ENCODE data around the gene ERFE. TPM values are rescaled to one million over a fixed set of nuclear protein-coding genes. Genes with fewer than 3 reads are reported as not detected.

The ERFE gene
- polyA plus RNA-seq, 1 experiment, result 2.9 TPM

DNA sequence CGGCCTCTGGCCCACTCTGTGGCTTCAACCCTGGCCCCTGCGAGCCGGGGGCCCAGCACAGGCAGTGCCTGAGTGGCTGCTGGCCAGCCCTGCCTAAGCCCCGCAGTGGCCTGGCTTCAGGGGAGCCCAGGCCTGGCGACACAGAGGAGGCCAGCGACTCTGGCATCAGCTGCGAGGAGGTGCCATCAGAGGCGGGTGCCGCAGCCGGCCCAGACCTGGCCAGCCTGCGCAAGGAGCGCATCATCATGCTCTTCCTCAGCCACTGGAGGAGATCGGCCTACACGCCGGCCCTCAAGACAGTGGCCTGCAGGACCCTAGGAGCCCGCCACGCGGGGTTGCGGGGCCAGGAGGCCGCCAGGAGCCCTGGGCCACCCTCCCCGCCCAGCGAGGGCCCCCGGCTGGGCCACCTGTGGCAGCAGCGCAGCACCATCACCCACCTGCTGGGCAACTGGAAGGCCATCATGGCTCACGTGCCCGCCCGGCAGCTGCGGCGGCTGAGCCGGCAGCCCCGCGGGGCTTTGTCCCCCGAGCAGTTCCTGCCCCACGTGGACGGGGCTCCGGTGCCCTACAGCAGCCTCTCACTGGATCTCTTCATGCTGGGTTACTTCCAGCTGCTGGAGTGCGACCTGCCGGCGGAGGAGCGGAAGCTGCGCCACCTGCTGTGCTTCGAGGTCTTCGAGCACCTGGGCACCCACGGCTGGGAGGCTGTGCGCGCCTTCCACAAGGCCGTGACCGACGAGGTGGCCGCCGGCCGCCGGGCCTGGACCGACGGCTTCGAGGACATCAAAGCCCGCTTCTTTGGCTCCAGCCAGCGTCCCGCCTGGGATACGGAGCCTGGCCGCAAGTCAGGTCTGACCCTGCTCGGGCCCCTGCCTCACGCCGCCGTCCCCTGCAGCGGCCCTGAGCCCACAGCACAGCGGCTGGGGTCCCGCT is 27.8 kb upstream of the ERFE start:
- DNase-seq (ENCODE audit: low read depth), result no peak
- TF ChIP-seq CTCF (IDR thresholded peaks at IDR 0.05; ENCODE audit: insufficient read depth, low read depth, low read length), result no peak
- H3K4me3 ChIP-seq (ENCODE audit: low read depth, low read length), result no peak overlapping the region
- ChIA-PET POLR2A (no interaction called here), CTCF (no interaction called here)
- H3K36me3 ChIP-seq (ENCODE audit: control insufficient read depth, insufficient read depth, low read length), result no peaks in the 10 kb centered on the region
- no peaks in the 10 kb centered on the region for H3K27me3 ChIP-seq (ENCODE audit: control insufficient read depth, insufficient read depth, low read length)

- POLR2A ChIA-PET, result no interaction called here
- Histone ChIP-seq H3K4me3 (ENCODE audit: low read depth, low read length) (no peak overlapping the region), H3K36me3 (ENCODE audit: control insufficient read depth, insufficient read depth, low read length) (no peaks in the 10 kb centered on the region), H3K27me3 (ENCODE audit: control insufficient read depth, insufficient read depth, low read length) (no peaks in the 10 kb centered on the region)
- CTCF ChIA-PET, result no interaction called here
- TF ChIP-seq CTCF (IDR thresholded peaks at IDR 0.05; ENCODE audit: insufficient read depth, low read depth, low read length), result no peak
- DNase-seq (ENCODE audit: low read depth), result no peak
Measured at GRCh38 chr2:238131761-238132462, 26.9 kb upstream of the ERFE start.

GRCh38 chr2:238132463-238133450 is 26.0 kb upstream of the ERFE start:
- DNase-seq (ENCODE audit: low read depth), result no peak
- no peaks in the 10 kb centered on the region for H3K27me3 ChIP-seq (ENCODE audit: control insufficient read depth, insufficient read depth, low read length)
- no peaks in the 10 kb centered on the region for H3K36me3 ChIP-seq (ENCODE audit: control insufficient read depth, insufficient read depth, low read length)
- H3K4me3 ChIP-seq (ENCODE audit: low read depth, low read length), result no peak overlapping the region
- no peak for TF ChIP-seq CTCF (IDR thresholded peaks at IDR 0.05; ENCODE audit: insufficient read depth, low read depth, low read length)
- ChIA-PET CTCF (interaction anchor here (0.5 to 0.6 kb wide), 2 partner anchors 11 to 110 kb away, joined by 3 read pairs; no protein-coding TSS in a partner anchor), POLR2A (no interaction called here)

DNA sequence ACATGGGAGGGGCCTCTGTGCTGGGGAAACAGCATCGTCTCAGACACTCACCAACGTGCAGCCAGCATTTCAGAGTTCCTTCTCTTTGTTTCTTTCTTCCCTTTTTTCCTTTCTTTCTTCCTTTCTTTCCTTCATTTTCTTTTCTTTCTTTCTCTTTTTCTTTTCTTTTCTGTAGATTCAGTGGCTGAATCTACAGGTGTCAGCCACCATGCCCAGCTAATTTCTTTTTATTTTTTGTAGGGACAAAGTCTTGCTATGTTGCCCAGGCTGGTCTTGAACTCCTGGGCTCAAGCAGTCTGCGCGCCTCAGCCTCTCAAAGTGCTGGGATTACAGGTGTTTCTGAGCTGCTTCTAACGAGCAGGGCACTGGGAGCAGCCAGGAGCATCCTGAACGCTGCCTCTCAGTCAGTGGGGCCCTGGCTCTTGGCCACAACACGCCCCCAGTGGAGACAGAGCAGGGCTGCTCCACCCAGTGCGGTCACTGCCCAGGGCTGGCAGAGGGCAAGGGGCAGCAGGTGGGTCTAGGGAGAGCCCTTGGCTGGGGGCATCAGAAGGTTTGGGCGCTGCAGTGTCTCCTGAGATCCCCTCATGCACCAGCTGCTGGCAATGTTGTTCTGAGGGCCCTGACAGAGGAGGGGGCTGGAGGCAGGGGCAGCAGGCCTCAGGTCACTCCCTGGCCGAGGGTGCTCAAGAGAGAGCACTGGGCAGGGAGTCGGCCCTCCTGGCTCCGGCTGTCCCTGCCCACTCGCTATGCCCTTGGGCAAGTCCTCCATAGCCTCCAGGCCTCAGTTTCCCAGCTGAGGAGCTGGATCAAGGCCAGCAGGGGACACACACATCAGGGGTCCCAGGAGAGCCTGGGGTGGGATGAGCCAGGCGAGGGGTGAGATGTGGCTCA is 25.0 kb upstream of the ERFE start:
- no peak overlapping the region for H3K4me3 ChIP-seq (ENCODE audit: low read depth, low read length)
- DNase-seq (ENCODE audit: low read depth), result no peak
- 0 out of 2 replicates have a peak, but pooled peaks have one; percentile 2 for TF ChIP-seq CTCF (IDR thresholded peaks at IDR 0.05; ENCODE audit: insufficient read depth, low read depth, low read length)
- ChIA-PET CTCF (interaction anchor here (0.6 to 1.3 kb wide), 2 partner anchors 8 to 10 kb away, joined by 3 to 4 read pairs; no protein-coding TSS in a partner anchor), POLR2A (no interaction called here)
- no peaks in the 10 kb centered on the region for H3K27me3 ChIP-seq (ENCODE audit: control insufficient read depth, insufficient read depth, low read length)
- no peaks in the 10 kb centered on the region for H3K36me3 ChIP-seq (ENCODE audit: control insufficient read depth, insufficient read depth, low read length)
